ENCODE results near the gene TRPM4.

TRPM4 gene

DNA sequence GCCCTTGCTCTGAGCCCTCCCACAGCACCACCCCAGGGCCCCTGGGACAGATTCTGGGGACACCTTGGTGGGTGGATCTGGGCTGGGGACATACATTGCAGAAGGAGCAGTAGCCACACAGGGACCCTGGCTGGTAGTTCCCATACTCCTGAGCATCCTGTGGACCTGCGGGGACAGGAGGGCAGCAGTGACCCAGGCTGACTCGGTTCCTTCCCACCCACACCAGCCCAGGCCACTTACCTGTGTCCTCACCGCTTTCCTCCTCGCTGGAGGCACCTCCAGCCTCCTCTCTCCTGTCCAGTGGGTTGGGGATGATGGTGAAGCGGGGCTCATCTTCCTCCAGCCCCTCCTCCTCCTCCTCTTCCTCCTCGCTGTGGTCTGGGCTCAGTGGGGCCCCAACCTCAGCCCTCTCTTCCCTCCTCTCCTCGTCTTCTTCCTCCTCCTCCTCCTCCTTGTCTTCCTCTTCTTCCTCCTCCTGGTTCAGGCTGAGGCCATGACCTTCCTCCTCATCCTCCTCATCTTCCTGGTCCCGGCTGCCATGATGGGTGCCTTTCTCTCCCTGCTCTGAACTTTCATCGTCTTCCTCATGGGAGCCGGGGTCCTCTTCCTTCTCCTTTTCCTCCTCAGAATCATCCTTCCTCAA lies 4.3 kb upstream of the TRPM4 start:
- H3K4me3 ChIP-seq (ENCODE audit: low read length), result no peak overlapping the region
- DNase-seq (ENCODE audit: low read depth), result no peak
- TF ChIP-seq, protein P1, sequence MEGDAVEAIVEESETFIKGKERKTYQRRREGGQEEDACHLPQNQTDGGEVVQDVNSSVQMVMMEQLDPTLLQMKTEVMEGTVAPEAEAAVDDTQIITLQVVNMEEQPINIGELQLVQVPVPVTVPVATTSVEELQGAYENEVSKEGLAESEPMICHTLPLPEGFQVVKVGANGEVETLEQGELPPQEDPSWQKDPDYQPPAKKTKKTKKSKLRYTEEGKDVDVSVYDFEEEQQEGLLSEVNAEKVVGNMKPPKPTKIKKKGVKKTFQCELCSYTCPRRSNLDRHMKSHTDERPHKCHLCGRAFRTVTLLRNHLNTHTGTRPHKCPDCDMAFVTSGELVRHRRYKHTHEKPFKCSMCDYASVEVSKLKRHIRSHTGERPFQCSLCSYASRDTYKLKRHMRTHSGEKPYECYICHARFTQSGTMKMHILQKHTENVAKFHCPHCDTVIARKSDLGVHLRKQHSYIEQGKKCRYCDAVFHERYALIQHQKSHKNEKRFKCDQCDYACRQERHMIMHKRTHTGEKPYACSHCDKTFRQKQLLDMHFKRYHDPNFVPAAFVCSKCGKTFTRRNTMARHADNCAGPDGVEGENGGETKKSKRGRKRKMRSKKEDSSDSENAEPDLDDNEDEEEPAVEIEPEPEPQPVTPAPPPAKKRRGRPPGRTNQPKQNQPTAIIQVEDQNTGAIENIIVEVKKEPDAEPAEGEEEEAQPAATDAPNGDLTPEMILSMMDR (IDR thresholded peaks at IDR 0.05; ENCODE audit: insufficient read depth, low read depth, low read length, missing control alignments), result no peak

DNA sequence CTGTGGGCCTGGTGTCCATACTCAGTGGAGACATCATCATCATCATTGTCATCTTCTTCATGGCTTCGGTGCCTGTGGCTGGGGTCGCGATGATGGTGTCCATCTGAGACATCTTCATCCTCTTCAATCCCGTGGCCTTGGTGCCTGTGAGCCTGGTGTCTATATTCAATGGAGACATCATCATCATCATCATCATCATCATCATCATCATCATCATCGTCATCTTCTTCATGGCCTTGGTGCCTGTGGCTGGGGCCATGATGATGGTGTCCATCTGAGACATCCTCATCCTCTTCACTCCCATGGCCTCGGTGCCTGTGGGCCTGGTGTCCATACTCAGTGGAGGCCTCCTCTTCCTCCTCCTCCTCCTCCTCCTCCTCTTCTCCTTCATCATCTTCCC lies 3.3 kb upstream of the TRPM4 start:
- H3K4me3 ChIP-seq (ENCODE audit: low read length), result no peak overlapping the region
- no peak for DNase-seq (ENCODE audit: low read depth)
- TF ChIP-seq, protein P1 (IDR thresholded peaks at IDR 0.05; ENCODE audit: insufficient read depth, low read depth, low read length, missing control alignments), result no peak

DNA sequence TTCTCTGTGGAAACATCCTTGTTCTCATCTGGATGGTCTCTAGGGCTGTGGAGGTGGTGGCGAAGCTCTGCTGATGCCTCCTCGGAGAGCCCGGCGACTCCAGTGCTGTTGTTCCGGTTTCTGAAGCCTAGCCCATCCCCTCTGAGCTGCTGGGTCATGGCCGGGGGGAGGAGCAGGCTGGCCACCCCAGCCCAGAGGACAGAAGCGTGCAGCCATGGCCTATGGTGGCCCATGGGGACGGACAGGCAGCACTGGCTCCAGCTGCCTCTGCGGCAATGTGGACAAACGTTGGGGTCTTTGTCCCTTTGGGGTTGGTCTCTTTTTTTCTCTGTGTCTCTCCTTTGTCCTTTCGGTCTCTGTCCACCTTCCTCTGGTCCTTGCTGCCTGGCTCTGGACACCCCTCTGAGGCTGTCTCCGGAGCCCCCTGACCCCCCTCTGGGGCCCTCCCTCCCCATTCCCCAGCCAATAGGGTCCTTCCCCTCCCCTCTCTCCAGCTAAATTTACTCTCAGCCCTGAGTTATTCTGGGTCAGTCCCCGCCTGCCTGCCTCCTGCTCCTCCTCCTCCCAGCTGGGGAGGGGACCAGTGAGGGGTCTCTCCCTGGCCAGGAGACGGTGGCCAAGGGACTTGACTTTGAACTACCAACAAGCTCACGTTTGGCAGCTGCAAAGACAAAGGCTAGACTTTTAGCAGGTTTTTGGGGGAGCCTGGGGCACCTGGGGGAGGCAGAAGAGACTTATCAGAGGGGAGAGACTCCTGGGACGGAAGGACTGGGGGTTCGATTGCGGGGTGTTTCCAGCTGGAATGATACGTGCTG lies 2.4 kb upstream of the TRPM4 start, which contains the start of gene HRC:
TSS of gene HRC (minus strand) at position 392 of the 815 bp plus-strand sequence. CDS start at position 233, 159 bp downstream.
- no peak within 1 kb of the TSS for H3K4me3 ChIP-seq (ENCODE audit: low read length)
- DNase-seq (ENCODE audit: low read depth), result no peak
- TF ChIP-seq, protein P1 (IDR thresholded peaks at IDR 0.05; ENCODE audit: insufficient read depth, low read depth, low read length, missing control alignments), result no peak

DNA sequence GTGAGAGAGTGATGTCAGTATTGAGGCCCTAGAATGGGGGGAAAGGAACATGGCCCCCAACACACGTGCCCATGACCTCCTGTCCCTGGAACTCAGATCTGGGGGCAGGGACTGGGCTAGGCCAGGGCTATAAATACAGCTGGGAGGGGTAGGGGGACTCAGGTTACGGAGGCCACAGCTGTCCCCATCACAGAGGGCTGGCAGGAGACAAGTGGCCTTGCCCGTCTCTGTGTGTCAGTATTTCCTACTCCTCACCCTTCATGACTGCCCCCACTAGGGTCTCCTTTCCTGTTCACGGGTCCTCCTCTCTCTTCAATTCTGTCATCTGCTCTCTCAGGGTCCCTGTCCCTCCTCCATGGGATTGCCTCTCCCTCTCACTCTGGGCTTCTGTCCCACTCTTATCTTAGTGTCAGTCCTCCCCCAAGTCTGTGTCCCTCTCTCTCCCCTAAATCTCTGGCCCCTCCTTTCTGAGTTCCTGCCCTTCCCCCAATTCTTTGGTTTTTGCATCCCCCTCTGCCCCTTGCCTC lies 1.7 kb upstream of the TRPM4 start:
- no peak overlapping the region for H3K4me3 ChIP-seq (ENCODE audit: low read length)
- no peak for DNase-seq (ENCODE audit: low read depth)
- TF ChIP-seq, protein P1 (IDR thresholded peaks at IDR 0.05; ENCODE audit: insufficient read depth, low read depth, low read length, missing control alignments), result no peak

DNA sequence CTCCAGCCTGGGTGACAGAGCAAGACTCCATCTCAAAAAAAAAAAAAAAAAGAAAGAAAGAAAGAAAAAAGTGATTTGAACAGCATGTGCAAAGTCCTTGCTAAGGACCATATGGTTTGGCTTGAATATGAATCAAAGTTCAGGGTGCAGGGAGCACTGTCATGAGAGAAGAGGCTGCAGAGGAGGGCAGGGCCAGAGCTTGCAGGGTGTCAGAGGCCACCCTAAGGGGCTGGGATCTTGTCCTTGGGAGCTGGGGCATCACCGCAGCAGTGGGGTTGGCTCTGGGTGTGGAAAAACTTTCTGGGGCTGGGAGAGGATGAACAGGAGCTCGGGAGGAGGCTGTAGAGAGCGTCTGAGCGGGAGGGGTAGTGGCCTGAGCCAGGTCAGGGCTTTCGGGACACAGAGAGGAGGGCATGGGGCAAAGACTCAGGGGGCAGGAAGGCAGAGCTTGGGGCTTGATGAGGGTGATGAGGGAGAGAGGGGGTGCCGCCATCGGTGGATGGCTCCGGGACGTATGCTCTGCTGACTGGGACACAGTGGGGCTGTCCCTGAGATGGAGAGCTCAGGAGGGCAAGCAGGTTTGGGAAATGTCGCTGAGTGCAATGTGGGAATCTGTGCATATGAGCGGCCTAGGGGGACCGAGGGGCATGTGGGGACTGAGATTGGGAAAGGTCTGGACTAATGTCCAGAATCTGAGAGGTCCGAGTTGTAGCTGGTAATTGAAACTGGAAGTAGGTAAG lies 3.0 kb downstream of the TRPM4 start:
- DNase-seq (ENCODE audit: low read depth), result no peak
- H3K4me3 ChIP-seq (ENCODE audit: low read length), result no peak overlapping the region
- TF ChIP-seq, protein P1 (IDR thresholded peaks at IDR 0.05; ENCODE audit: insufficient read depth, low read depth, low read length, missing control alignments), result no peak

DNA sequence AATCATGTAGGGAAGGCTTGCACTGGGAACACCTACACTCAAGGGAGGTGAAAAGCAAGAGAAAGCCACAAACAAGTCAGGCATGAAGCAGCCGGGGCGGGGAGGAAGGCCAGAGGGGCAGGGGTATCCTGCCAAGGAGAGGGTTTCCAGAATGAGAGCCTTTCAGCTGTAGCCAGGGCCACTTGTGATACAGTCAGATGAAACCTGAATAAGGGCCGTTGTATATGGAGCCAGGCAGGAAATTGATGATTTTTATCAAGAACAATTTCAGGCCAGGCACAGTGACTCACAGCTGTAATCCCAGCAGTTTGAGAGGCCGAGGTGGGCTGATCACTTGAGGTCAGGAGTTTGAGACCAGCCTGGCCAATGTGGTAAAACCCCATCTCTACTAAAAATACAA lies 4.4 kb downstream of the TRPM4 start:
- no peak for DNase-seq (ENCODE audit: low read depth)
- TF ChIP-seq, protein P1 (IDR thresholded peaks at IDR 0.05; ENCODE audit: insufficient read depth, low read depth, low read length, missing control alignments), result no peak
- no peak overlapping the region for H3K4me3 ChIP-seq (ENCODE audit: low read length)

Measured in epithelial cell of esophagus (primary cell).